OCI-LY1 (cell line): ENCODE results near the gene MAST4.

ENCODE experiments used
- H2AFZ ChIP-seq: fragments of 200-600 bp; sonication (generic), shearing (Covaris generic); 2 replicates; pipeline ENCODE4 v1.6.0; 2014; ENCODE audit warnings: antibody characterized with exemption, mild to moderate bottlenecking, low read length
- H3F3A ChIP-seq: fragments of 200-600 bp; sonication (generic), shearing (Covaris generic); 2 replicates; pipeline ENCODE4 v1.6.0; 2014; ENCODE audit warnings: mild to moderate bottlenecking, antibody characterized with exemption, low read length, moderate library complexity; ENCODE audit not compliant: insufficient read depth
- H3K27ac ChIP-seq: fragments of 200-600 bp; sonication (generic); 2 replicates; pipeline ENCODE4 v1.5.1; 2014; ENCODE audit warnings: low read length, mixed run types, mild to moderate bottlenecking, low read depth; ENCODE audit not compliant: poor library complexity, severe bottlenecking
- H3K27me3 ChIP-seq: fragments of 200-600 bp; sonication (generic); 2 replicates; pipeline ENCODE4 v1.6.0; 2014; ENCODE audit warnings: antibody characterized with exemption, mild to moderate bottlenecking, low read length, moderate library complexity; ENCODE audit not compliant: insufficient read depth
- H3K36me3 ChIP-seq: fragments of 200-600 bp; sonication (generic); 2 replicates; pipeline ENCODE4 v1.6.1; 2014; ENCODE audit warnings: mild to moderate bottlenecking, antibody characterized with exemption, low read length, moderate library complexity, mixed read lengths; ENCODE audit not compliant: insufficient read depth
- H3K4me1 ChIP-seq: fragments of 200-600 bp; sonication (generic); 2 replicates; pipeline ENCODE4 v1.5.1; 2014; ENCODE audit warnings: mild to moderate bottlenecking, low read length, moderate library complexity; ENCODE audit not compliant: insufficient read depth, severe bottlenecking
- H3K4me2 ChIP-seq: fragments of 200-600 bp; sonication (generic), shearing (Covaris generic); 2 replicates; pipeline ENCODE4 v1.6.1; 2014; ENCODE audit warnings: low read length
- H3K4me3 ChIP-seq: fragments of 200-600 bp; sonication (generic); 2 replicates; pipeline ENCODE4 v1.5.1; 2014; ENCODE audit warnings: low read length, low read depth, mild to moderate bottlenecking, mixed read lengths; ENCODE audit not compliant: poor library complexity, severe bottlenecking
- H3K79me2 ChIP-seq: fragments of 200-600 bp; shearing (Covaris generic); 2 replicates; pipeline ENCODE4 v1.6.1; 2016; ENCODE audit warnings: mixed run types, low read length, mixed read lengths; ENCODE audit not compliant: insufficient read depth
- H3K9ac ChIP-seq: fragments of 200-600 bp; sonication (generic), shearing (Covaris generic); 2 replicates; pipeline ENCODE4 v1.6.1; 2014; ENCODE audit warnings: mild to moderate bottlenecking, low read length, mixed read lengths
- H3K9me2 ChIP-seq: fragments of 200-600 bp; sonication (generic), shearing (Covaris generic); 2 replicates; pipeline ENCODE4 v1.6.1; 2014; ENCODE audit warnings: low read depth, mild to moderate bottlenecking, low read length, mixed read lengths
- H3K9me3 ChIP-seq: fragments of 200-600 bp; shearing (Covaris generic); 2 replicates; pipeline ENCODE4 v1.6.1; 2014; ENCODE audit warnings: low read length, mixed read lengths
- H4K20me1 ChIP-seq: fragments of 200-600 bp; sonication (generic), shearing (Covaris generic); 2 replicates; pipeline ENCODE4 v1.6.0; 2016; ENCODE audit warnings: mild to moderate bottlenecking, low read length; ENCODE audit not compliant: insufficient read depth
- CTCF ChIP-seq: fragments of 200-600 bp; sonication (generic), shearing (Covaris generic); IDR thresholded peaks from 2 replicates; pipeline ENCODE4 v1.5.1; 2017; ENCODE audit warnings: mild to moderate bottlenecking, antibody characterized with exemption, low read length, moderate library complexity, mixed read lengths
- EZH2 ChIP-seq: fragments of 200-600 bp; sonication (generic), shearing (Covaris generic); IDR thresholded peaks from 2 replicates; pipeline ENCODE4 v1.8.0; 2017; ENCODE audit warnings: borderline replicate concordance, mixed run types, mild to moderate bottlenecking, antibody characterized with exemption, low read length, moderate library complexity, mixed read lengths

The MAST4 gene

GRCh38 chr5:66606713-66607112 is 10.5 kb downstream of the MAST4 start:
- H3K27ac ChIP-seq: no peak overlapping the region
- no peaks in the 10 kb centered on the region for H3K9me3 ChIP-seq
- H3K79me2 ChIP-seq: no peaks in the 10 kb centered on the region
- H3K9ac ChIP-seq: no peak overlapping the region
- no peaks in the 10 kb centered on the region for H3K4me1 ChIP-seq
- H3K9me2 ChIP-seq: no peaks in the 10 kb centered on the region
- no peaks in the 10 kb centered on the region for H3F3A ChIP-seq
- H4K20me1 ChIP-seq: no peaks in the 10 kb centered on the region
- no peak for TF ChIP-seq EZH2
- no peak for TF ChIP-seq CTCF
- H3K4me2 ChIP-seq: no peak overlapping the region
- no peak overlapping the region for H2AFZ ChIP-seq
- H3K27me3 ChIP-seq: no peaks in the 10 kb centered on the region
- no peak overlapping the region for H3K4me3 ChIP-seq
- H3K36me3 ChIP-seq: no peaks in the 10 kb centered on the region

GRCh38 chr5:66608501-66608900 is 12.3 kb downstream of the MAST4 start:
- TF ChIP-seq EZH2: no peak
- no peak for TF ChIP-seq CTCF
- Histone ChIP-seq H3K4me1 (no peaks in the 10 kb centered on the region), H3K9me3 (no peaks in the 10 kb centered on the region), H2AFZ (no peak overlapping the region), H3K4me3 (no peak overlapping the region), H3F3A (no peaks in the 10 kb centered on the region), H3K36me3 (no peaks in the 10 kb centered on the region), H3K9me2 (no peaks in the 10 kb centered on the region), H3K27me3 (no peaks in the 10 kb centered on the region), H3K79me2 (no peaks in the 10 kb centered on the region), H3K4me2 (no peak overlapping the region), H3K9ac (no peak overlapping the region), H3K27ac (no peak overlapping the region), H4K20me1 (no peaks in the 10 kb centered on the region)

DNA sequence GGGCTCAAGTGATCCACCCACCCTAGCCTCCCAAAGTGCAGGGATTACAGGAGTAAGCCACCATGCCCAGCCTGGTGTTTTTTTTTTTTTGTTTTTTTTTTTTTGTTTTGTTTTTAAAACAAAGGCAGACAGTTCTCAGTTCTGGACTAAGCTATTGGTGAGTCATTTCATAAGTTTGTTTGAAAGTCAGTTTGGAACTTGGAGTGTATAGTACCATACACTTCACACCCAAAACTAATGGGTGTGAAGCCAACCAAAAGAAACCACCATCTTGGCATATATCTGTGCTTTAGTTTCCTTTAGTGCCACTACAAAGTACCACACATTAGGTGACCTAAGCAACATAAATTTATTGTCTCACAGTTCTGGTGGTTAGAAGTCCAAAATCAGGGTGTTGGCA is 13.4 kb downstream of the MAST4 start:
- Histone ChIP-seq H3K27ac (no peak overlapping the region), H2AFZ (no peak overlapping the region), H3K79me2 (no peaks in the 10 kb centered on the region), H3K9ac (no peak overlapping the region), H3K36me3 (no peaks in the 10 kb centered on the region), H4K20me1 (no peaks in the 10 kb centered on the region), H3K4me3 (no peak overlapping the region), H3F3A (no peaks in the 10 kb centered on the region), H3K4me2 (no peak overlapping the region), H3K27me3 (no peaks in the 10 kb centered on the region), H3K9me3 (no peaks in the 10 kb centered on the region), H3K9me2 (no peaks in the 10 kb centered on the region), H3K4me1 (no peaks in the 10 kb centered on the region)
- TF ChIP-seq EZH2 (no peak), CTCF (no peak)
